Loucy (cell line): ENCODE data around the gene BCL2L11.

ENCODE experiments used
- H2AFZ ChIP-seq: fragments of 200-600 bp; sonication (generic); 2 replicates; pipeline ENCODE4 v1.6.0; 2016; ENCODE audit warnings: antibody characterized with exemption, mild to moderate bottlenecking, low read length, moderate library complexity
- H3F3A ChIP-seq: fragments of 200-600 bp; 2 replicates; pipeline ENCODE4 v1.6.0; 2016; ENCODE audit warnings: antibody characterized with exemption, low read depth, mild to moderate bottlenecking
- H3K27me3 ChIP-seq: fragments of 200-600 bp; sonication (generic); 2 replicates; pipeline ENCODE4 v1.6.1; 2014; ENCODE audit warnings: low read length, mild to moderate bottlenecking; ENCODE audit not compliant: insufficient read depth, poor library complexity, severe bottlenecking
- H3K36me3 ChIP-seq: fragments of 200-600 bp; sonication (generic); 2 replicates; pipeline ENCODE4 v1.6.1; 2016; ENCODE audit warnings: low read length; ENCODE audit not compliant: insufficient read depth
- H3K4me1 ChIP-seq: fragments of 200-600 bp; sonication (generic); 2 replicates; pipeline ENCODE4 v1.5.1; 2014; ENCODE audit warnings: low read length, mild to moderate bottlenecking; ENCODE audit not compliant: insufficient read depth, poor library complexity, severe bottlenecking
- H3K4me2 ChIP-seq: fragments of 200-600 bp; sonication (generic); 2 replicates; pipeline ENCODE4 v1.6.0; 2014; ENCODE audit warnings: antibody characterized with exemption, low read length, low read depth, mild to moderate bottlenecking; ENCODE audit not compliant: poor library complexity, severe bottlenecking
- H3K4me3 ChIP-seq: fragments of 200-600 bp; sonication (generic); 2 replicates; pipeline ENCODE4 v1.5.1; 2014; ENCODE audit warnings: low read length, mild to moderate bottlenecking, mixed read lengths; ENCODE audit not compliant: poor library complexity, severe bottlenecking
- H3K79me2 ChIP-seq: fragments of 200-600 bp; sonication (generic); 2 replicates; pipeline ENCODE4 v1.6.1; 2014; ENCODE audit warnings: low read length; ENCODE audit not compliant: insufficient read depth
- H3K9ac ChIP-seq: fragments of 200-600 bp; sonication (generic); 2 replicates; pipeline ENCODE4 v1.6.0; 2014; ENCODE audit warnings: mild to moderate bottlenecking, low read depth, low read length, moderate library complexity; ENCODE audit not compliant: poor library complexity, severe bottlenecking
- H3K9me2 ChIP-seq: fragments of 200-600 bp; sonication (generic); replicated peaks from 2 replicates; pipeline ENCODE4 v1.6.1; 2016; ENCODE audit warnings: low read depth, low read length, mixed read lengths
- H3K9me3 ChIP-seq: fragments of 200-600 bp; sonication (generic); 2 replicates; pipeline ENCODE4 v1.6.1; 2014; ENCODE audit warnings: mild to moderate bottlenecking, antibody characterized with exemption, low read length, low read depth; ENCODE audit not compliant: insufficient read depth
- H4K20me1 ChIP-seq: fragments of 200-600 bp; sonication (generic); 2 replicates; pipeline ENCODE4 v1.6.0; 2014; ENCODE audit warnings: antibody characterized with exemption, low read length, mild to moderate bottlenecking; ENCODE audit not compliant: insufficient read depth, poor library complexity, severe bottlenecking
- CTCF ChIP-seq: fragments of 200-600 bp; sonication (generic); conservative IDR thresholded peaks from 2 replicates; pipeline ENCODE4 v1.5.1; 2014; ENCODE audit warnings: mild to moderate bottlenecking, antibody characterized with exemption, low read length
- EZH2phosphoT487 ChIP-seq: fragments of 200-600 bp; IDR thresholded peaks from 2 replicates; pipeline ENCODE4 v1.6.1; 2018; ENCODE audit warnings: antibody characterized with exemption, mild to moderate bottlenecking, moderate library complexity, borderline replicate concordance

The BCL2L11 gene

GRCh38 chr2:111167863-111168162, 47.1 kb downstream of the BCL2L11 start:
- Histone ChIP-seq H3K36me3 (peaks cover 24% of the 10 kb centered on the region; the same call in 1 of the 2 replicates), H3K79me2 (no peaks in the 10 kb centered on the region), H3K9ac (no peak overlapping the region), H3K4me1 (peaks cover 28% of the 10 kb centered on the region), H3K27me3 (no peaks in the 10 kb centered on the region), H3K9me3 (no peaks in the 10 kb centered on the region), H4K20me1 (no peaks in the 10 kb centered on the region), H3K4me3 (peak overlapping the region; percentile 38), H3K4me2 (peak overlapping the region; percentile 55), H3K9me2 (no peaks in the 10 kb centered on the region), H2AFZ (no peak overlapping the region), H3F3A (no peaks in the 10 kb centered on the region)
- TF ChIP-seq CTCF, result no peak
- TF ChIP-seq EZH2phosphoT487, result no peak

DNA sequence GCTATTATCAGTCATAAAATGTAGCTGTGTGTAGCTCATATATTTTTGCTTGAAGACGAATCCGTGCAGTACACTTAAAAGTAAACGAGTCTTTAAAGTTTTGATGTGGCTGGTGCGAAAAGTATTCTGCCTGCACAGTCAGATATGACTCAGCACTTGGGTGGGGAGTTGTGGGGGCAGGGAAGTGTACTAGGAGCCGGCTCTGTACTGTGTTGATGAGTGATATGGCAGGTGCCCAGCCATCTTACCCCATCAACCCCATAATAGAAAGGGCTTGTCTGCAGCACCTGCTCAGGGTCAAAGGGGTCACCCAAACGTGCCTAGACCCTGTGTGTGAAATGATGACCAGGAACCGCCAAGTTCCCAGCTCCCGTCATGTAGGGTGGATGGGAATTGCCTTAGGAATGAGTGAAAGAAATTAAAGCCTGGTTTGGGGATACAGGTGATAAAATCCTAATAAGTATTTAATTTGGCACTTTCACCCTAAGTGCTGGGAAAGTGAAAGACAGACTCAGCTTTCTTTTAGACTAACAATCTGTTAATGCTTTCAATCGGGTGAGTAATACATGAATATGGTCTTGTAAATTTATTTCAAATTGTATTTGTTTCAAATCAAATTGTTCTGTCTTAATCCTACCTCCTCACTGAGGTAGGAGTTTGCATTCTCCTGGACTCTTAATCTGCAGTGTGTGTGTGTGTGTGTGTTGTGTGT, 48.0 kb downstream of the BCL2L11 start:
- Histone ChIP-seq H3K27me3 (no peaks in the 10 kb centered on the region), H3K79me2 (no peaks in the 10 kb centered on the region)

GRCh38 chr2:111169268-111169667, 48.6 kb downstream of the BCL2L11 start:
- Histone ChIP-seq H3K9ac (no peak overlapping the region), H3K79me2 (no peaks in the 10 kb centered on the region), H3K27me3 (no peaks in the 10 kb centered on the region), H3K9me3 (no peaks in the 10 kb centered on the region), H4K20me1 (no peaks in the 10 kb centered on the region), H3K36me3 (peaks cover 19% of the 10 kb centered on the region; the same call in 1 of the 2 replicates), H3F3A (no peaks in the 10 kb centered on the region), H3K4me3 (no peak overlapping the region), H3K4me1 (peaks cover 28% of the 10 kb centered on the region), H3K9me2 (no peaks in the 10 kb centered on the region), H2AFZ (no peak overlapping the region), H3K4me2 (no peak overlapping the region)
- TF ChIP-seq CTCF (no peak), EZH2phosphoT487 (no peak)

More for the DNA sequence above, 48.0 kb downstream of the BCL2L11 start:
- peak overlapping the region; percentile 55 for H3K4me2 ChIP-seq
- H4K20me1 ChIP-seq, result no peaks in the 10 kb centered on the region
- H3K9me2 ChIP-seq, result no peaks in the 10 kb centered on the region
- peak overlapping the region; percentile 38 for H3K4me3 ChIP-seq
- H3K4me1 ChIP-seq, result peaks cover 28% of the 10 kb centered on the region
- no peak overlapping the region for H3K9ac ChIP-seq
- no peak overlapping the region for H2AFZ ChIP-seq
- H3F3A ChIP-seq, result no peaks in the 10 kb centered on the region
- TF ChIP-seq EZH2phosphoT487, result no peak
- TF ChIP-seq CTCF, result no peak
- H3K9me3 ChIP-seq, result no peaks in the 10 kb centered on the region
- H3K36me3 ChIP-seq, result peaks cover 23% of the 10 kb centered on the region; the same call in 1 of the 2 replicates
